Keratinocyte (primary cell): ENCODE measurements around the gene TPD52L1. TPM values are rescaled to one million over a fixed set of nuclear protein-coding genes. Genes with fewer than 3 reads are reported as not detected.

Source experiments
- DNase-seq: peaks from one replicate; pipeline ENCODE4 v3.0.0-alpha.2; 2011; ENCODE audit warnings: low read depth, missing footprints, low spot score
- FAIRE-seq: peaks from 2 replicates; lab custom pipeline; 2011; peaks lifted over from hg19 to GRCh38; lab: Jason Lieb, UNC
- H2AFZ ChIP-seq: 2 replicates; pipeline ENCODE4 v1.6.0; 2012; ENCODE audit warnings: low read length, control low read depth, inconsistent platforms; ENCODE audit not compliant: control insufficient read depth
- H3K27ac ChIP-seq: 2 replicates; pipeline ENCODE4 v1.5.1; 2011; ENCODE audit warnings: low read length; ENCODE audit not compliant: control insufficient read depth, insufficient read depth
- H3K27me3 ChIP-seq: 3 replicates; pipeline ENCODE4 v1.6.0; 2011; ENCODE audit warnings: low read length; ENCODE audit not compliant: control insufficient read depth, insufficient read depth; ENCODE audit errors: extremely low read depth
- H3K36me3 ChIP-seq, 2 experiments: 2 replicates in 1 of 2; 3 replicates in 1 of 2; pipeline ENCODE4 v1.5.1; 2011; ENCODE audit warnings: low read length in 2 of 2, mild to moderate bottlenecking in 1 of 2; ENCODE audit not compliant: control insufficient read depth in 2 of 2, insufficient read depth in 2 of 2; ENCODE audit errors: extremely low read depth in 1 of 2
- H3K4me1 ChIP-seq: 3 replicates; pipeline ENCODE4 v1.5.1; 2011; ENCODE audit warnings: low read length; ENCODE audit not compliant: control insufficient read depth, insufficient read depth; ENCODE audit errors: extremely low read depth
- H3K4me2 ChIP-seq: 3 replicates; pipeline ENCODE4 v1.6.0; 2011; ENCODE audit warnings: low read depth, low read length; ENCODE audit not compliant: control insufficient read depth, insufficient read depth; ENCODE audit errors: extremely low read depth
- H3K4me3 ChIP-seq, 3 experiments: fragments of 200-600 bp in 1 of 3; sonication (generic) in 1 of 3; 2 replicates in 2 of 3; 3 replicates in 1 of 3; pipeline ENCODE4 v1.5.1; 2011 to 2016; ENCODE audit warnings: low read length in 3 of 3, mild to moderate bottlenecking in 3 of 3, control low read depth in 2 of 3, inconsistent platforms in 1 of 3, low read depth in 1 of 3, mixed read lengths in 1 of 3, mixed run types in 1 of 3, moderate library complexity in 1 of 3; ENCODE audit not compliant: control insufficient read depth in 2 of 3, insufficient read depth in 2 of 3; ENCODE audit errors: extremely low read depth in 1 of 3
- H3K79me2 ChIP-seq: 2 replicates; pipeline ENCODE4 v1.6.0; 2012; ENCODE audit warnings: low read length; ENCODE audit not compliant: control insufficient read depth, insufficient read depth
- H3K9ac ChIP-seq: 3 replicates; pipeline ENCODE4 v1.6.0; 2011; ENCODE audit warnings: low read length; ENCODE audit not compliant: control insufficient read depth, insufficient read depth; ENCODE audit errors: extremely low read depth
- H3K9me1 ChIP-seq: 3 replicates; pipeline ENCODE4 v1.6.0; 2011; ENCODE audit warnings: low read length; ENCODE audit not compliant: control insufficient read depth, insufficient read depth; ENCODE audit errors: extremely low read depth
- H3K9me3 ChIP-seq: 2 replicates; pipeline ENCODE4 v1.5.1; 2012; ENCODE audit warnings: low read depth, low read length; ENCODE audit not compliant: control insufficient read depth
- H4K20me1 ChIP-seq: 3 replicates; pipeline ENCODE4 v1.6.0; 2011; ENCODE audit warnings: low read length; ENCODE audit not compliant: control insufficient read depth, insufficient read depth; ENCODE audit errors: extremely low read depth
- CTCF ChIP-seq, 3 experiments: IDR thresholded peaks in 1 of 3; conservative IDR thresholded peaks in 1 of 3; optimal IDR thresholded peaks in 1 of 3; 2 replicates in 2 of 3; 3 replicates in 1 of 3; pipeline versions ENCODE3 to v1.5.1; 2011; ENCODE audit warnings: low read length in 3 of 3, mild to moderate bottlenecking in 3 of 3, moderate library complexity in 2 of 3, control low read depth in 1 of 3, inconsistent platforms in 1 of 3; ENCODE audit not compliant: insufficient read depth in 2 of 3; ENCODE audit errors: extremely low read depth in 1 of 3
- EZH2 ChIP-seq: IDR thresholded peaks from one replicate; pipeline ENCODE4 v1.6.1; 2012; ENCODE audit warnings: inconsistent platforms, mild to moderate bottlenecking, low read length, moderate library complexity
- dilution Hi-C: fragments of 300-500 bp; cut with MboI; formaldehyde crosslinking; loops from one replicate; pipeline ENCODE4 v1.7.0; 2020; ENCODE audit warnings: low sequenced_read_pairs; ENCODE audit not compliant: extremely low pct_ligation_motif_present
- polyA plus RNA-seq, 5 experiments: library from polyadenylated mRNA; depleted of rRNA in 3 of 5; stranded (reverse) in 3 of 5; stranded (forward) in 1 of 5; unstranded in 1 of 5; fragments of >200 nt; gene quantifications; 1 replicate in 1 of 5; 2 replicates in 3 of 5; 3 replicates in 1 of 5; pipeline versions ENCODE4 v1.2.1 to v1.2.3, GENCODE V29; 2011 to 2012; ENCODE audit warnings: missing spikeins in 2 of 5, low read depth in 1 of 5, low replicate concordance in 1 of 5

Gene TPD52L1
- polyA plus RNA-seq, 1 donor (not counting 4 experiments of a cell fraction or from before 2014, with no cell fraction given) = 135 TPM

- Histone ChIP-seq H3K27ac (no peak overlapping the region), H3K4me3 (no peak overlapping the region), H3K9me1 (no peaks in the 10 kb centered on the region), H3K4me1 (peaks cover 16% of the 10 kb centered on the region), H3K9ac (no peak overlapping the region), H3K27me3 (no peaks in the 10 kb centered on the region), H4K20me1 (no peaks in the 10 kb centered on the region), H3K79me2 (no peaks in the 10 kb centered on the region), H3K9me3 (no peaks in the 10 kb centered on the region), H3K4me2 (no peak overlapping the region), H3K36me3 (no peaks in the 10 kb centered on the region), H2AFZ (no peak overlapping the region)
- FAIRE-seq (no peak), DNase-seq (no peak)
- dilution Hi-C loops = no loop called here
- TF ChIP-seq CTCF (optimal IDR thresholded peaks at IDR 0.05 in 1 of 3, IDR thresholded peaks at IDR 0.05 in 1 of 3, conservative IDR thresholded peaks at IDR 0.05 in 1 of 3; ENCODE audit: extremely low read depth in 1 of 3, insufficient read depth in 2 of 3, low read length in 3 of 3) (no peak), EZH2 (no peak)
Measured at GRCh38 chr6:125206389-125206788, 52.8 kb downstream of the TPD52L1 start.

- no peak overlapping the region for H3K27ac ChIP-seq
- H3K4me1 ChIP-seq = no peaks in the 10 kb centered on the region
- H3K9me1 ChIP-seq = no peaks in the 10 kb centered on the region
- FAIRE-seq (no peak), DNase-seq (no peak)
- H3K27me3 ChIP-seq = no peaks in the 10 kb centered on the region
- no peaks in the 10 kb centered on the region for H3K79me2 ChIP-seq
- H3K9me3 ChIP-seq = no peaks in the 10 kb centered on the region
- no peaks in the 10 kb centered on the region for H4K20me1 ChIP-seq
- TF ChIP-seq EZH2 (no peak), CTCF (optimal IDR thresholded peaks at IDR 0.05 in 1 of 3, IDR thresholded peaks at IDR 0.05 in 1 of 3, conservative IDR thresholded peaks at IDR 0.05 in 1 of 3; ENCODE audit: extremely low read depth in 1 of 3, insufficient read depth in 2 of 3, low read length in 3 of 3) (no peak)
- H3K4me3 ChIP-seq = no peak overlapping the region
- no peak overlapping the region for H2AFZ ChIP-seq
- H3K9ac ChIP-seq = no peak overlapping the region
- no peaks in the 10 kb centered on the region for H3K36me3 ChIP-seq
- no peak overlapping the region for H3K4me2 ChIP-seq
- dilution Hi-C loops = no loop called here
Measured at GRCh38 chr6:125207956-125208355, 54.4 kb downstream of the TPD52L1 start.
